ENCODE results near the gene PDSS2.

- TF ChIP-seq, protein P1, sequence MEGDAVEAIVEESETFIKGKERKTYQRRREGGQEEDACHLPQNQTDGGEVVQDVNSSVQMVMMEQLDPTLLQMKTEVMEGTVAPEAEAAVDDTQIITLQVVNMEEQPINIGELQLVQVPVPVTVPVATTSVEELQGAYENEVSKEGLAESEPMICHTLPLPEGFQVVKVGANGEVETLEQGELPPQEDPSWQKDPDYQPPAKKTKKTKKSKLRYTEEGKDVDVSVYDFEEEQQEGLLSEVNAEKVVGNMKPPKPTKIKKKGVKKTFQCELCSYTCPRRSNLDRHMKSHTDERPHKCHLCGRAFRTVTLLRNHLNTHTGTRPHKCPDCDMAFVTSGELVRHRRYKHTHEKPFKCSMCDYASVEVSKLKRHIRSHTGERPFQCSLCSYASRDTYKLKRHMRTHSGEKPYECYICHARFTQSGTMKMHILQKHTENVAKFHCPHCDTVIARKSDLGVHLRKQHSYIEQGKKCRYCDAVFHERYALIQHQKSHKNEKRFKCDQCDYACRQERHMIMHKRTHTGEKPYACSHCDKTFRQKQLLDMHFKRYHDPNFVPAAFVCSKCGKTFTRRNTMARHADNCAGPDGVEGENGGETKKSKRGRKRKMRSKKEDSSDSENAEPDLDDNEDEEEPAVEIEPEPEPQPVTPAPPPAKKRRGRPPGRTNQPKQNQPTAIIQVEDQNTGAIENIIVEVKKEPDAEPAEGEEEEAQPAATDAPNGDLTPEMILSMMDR (IDR thresholded peaks at IDR 0.05), result no peak
- peak; percentile 52 for TF ChIP-seq JUND (IDR thresholded peaks at IDR 0.05)
- no peak for TF ChIP-seq FOXJ3 (CRISPR knock-in tag; IDR thresholded peaks at IDR 0.05)
- TF ChIP-seq TCF12 (IDR thresholded peaks at IDR 0.05), result peak; percentile 28; the same call in 1 of the 2 replicates
- TF ChIP-seq, protein P2, sequence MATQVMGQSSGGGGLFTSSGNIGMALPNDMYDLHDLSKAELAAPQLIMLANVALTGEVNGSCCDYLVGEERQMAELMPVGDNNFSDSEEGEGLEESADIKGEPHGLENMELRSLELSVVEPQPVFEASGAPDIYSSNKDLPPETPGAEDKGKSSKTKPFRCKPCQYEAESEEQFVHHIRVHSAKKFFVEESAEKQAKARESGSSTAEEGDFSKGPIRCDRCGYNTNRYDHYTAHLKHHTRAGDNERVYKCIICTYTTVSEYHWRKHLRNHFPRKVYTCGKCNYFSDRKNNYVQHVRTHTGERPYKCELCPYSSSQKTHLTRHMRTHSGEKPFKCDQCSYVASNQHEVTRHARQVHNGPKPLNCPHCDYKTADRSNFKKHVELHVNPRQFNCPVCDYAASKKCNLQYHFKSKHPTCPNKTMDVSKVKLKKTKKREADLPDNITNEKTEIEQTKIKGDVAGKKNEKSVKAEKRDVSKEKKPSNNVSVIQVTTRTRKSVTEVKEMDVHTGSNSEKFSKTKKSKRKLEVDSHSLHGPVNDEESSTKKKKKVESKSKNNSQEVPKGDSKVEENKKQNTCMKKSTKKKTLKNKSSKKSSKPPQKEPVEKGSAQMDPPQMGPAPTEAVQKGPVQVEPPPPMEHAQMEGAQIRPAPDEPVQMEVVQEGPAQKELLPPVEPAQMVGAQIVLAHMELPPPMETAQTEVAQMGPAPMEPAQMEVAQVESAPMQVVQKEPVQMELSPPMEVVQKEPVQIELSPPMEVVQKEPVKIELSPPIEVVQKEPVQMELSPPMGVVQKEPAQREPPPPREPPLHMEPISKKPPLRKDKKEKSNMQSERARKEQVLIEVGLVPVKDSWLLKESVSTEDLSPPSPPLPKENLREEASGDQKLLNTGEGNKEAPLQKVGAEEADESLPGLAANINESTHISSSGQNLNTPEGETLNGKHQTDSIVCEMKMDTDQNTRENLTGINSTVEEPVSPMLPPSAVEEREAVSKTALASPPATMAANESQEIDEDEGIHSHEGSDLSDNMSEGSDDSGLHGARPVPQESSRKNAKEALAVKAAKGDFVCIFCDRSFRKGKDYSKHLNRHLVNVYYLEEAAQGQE (IDR thresholded peaks at IDR 0.05; ENCODE audit: low read depth, low read length), result no peak
- TF ChIP-seq PBX3 (IDR thresholded peaks at IDR 0.05), result peak; percentile 80
- no peak for TF ChIP-seq MXI1 (IDR thresholded peaks at IDR 0.05; ENCODE audit: low read depth, low read length)
- TF ChIP-seq CHD2 (IDR thresholded peaks at IDR 0.05; ENCODE audit: low read length, partially characterized antibody), result no peak
- TF ChIP-seq SMC3 (IDR thresholded peaks at IDR 0.05; ENCODE audit: low read depth, low read length), result no peak
- TF ChIP-seq EP300 (IDR thresholded peaks at IDR 0.05; ENCODE audit: borderline replicate concordance in 1 of 2, low read depth in 1 of 2, low read length in 1 of 2), result no peak
- TF ChIP-seq GATA2 (CRISPR knock-in tag; IDR thresholded peaks at IDR 0.05), result 0 out of 2 replicates have a peak, but pooled peaks have one; percentile 23
- TF ChIP-seq GABPA (IDR thresholded peaks at IDR 0.05; ENCODE audit: low read depth), result no peak
- TF ChIP-seq FOSL2 (IDR thresholded peaks at IDR 0.05; ENCODE audit: borderline replicate concordance, low read depth), result no peak
- TF ChIP-seq POLR2AphosphoS5 (IDR thresholded peaks at IDR 0.05; ENCODE audit: low read depth, low read length), result no peak
These were observed 73.0 kb downstream of the PDSS2 start for GRCh38 chr6:107386340-107386739.
